Fibroblast of skin of right quadriceps (primary cell): ENCODE results near the gene MYOZ3.

Source experiments
- DNase-seq: peaks from one replicate; pipeline ENCODE4 v3.0.0-alpha.2; 2013

The MYOZ3 gene

DNA sequence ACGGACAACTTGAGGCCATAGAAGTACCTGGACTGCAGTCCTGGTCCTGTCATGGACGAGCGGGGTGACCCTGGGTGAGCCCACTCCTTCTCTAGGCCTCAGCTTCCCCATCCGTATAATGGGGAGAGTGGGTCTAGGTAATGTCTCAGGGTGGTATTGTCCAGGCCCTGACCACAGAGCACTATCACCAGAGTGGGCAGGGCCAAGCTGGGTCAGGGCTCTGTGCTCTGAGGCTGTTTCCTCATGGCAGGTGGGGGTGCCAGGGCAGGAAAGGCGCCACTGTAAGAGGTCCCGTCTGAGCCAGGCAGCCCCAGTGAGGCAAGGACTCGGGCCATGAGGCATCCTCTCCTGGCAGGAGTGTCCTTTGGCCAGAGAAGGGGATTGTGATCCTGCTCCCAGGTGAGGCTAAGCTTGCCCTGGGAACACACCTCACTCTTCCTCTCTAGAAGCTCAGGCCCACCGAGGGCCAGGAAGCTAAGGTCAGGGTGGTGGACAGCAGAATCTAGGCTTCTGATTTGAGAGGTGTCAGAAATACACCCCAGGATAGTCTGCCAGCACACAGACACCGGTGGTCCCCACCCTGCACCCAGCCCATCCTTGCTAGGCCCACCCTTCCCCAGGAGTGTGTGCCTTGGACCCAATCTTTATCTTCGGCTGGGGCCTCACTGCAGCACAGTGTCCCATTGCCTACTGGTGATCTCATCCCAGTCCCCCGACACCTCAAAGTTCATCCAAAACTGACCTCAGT lies 1.5 kb upstream of the MYOZ3 start:
- DNase-seq = no peak

DNA sequence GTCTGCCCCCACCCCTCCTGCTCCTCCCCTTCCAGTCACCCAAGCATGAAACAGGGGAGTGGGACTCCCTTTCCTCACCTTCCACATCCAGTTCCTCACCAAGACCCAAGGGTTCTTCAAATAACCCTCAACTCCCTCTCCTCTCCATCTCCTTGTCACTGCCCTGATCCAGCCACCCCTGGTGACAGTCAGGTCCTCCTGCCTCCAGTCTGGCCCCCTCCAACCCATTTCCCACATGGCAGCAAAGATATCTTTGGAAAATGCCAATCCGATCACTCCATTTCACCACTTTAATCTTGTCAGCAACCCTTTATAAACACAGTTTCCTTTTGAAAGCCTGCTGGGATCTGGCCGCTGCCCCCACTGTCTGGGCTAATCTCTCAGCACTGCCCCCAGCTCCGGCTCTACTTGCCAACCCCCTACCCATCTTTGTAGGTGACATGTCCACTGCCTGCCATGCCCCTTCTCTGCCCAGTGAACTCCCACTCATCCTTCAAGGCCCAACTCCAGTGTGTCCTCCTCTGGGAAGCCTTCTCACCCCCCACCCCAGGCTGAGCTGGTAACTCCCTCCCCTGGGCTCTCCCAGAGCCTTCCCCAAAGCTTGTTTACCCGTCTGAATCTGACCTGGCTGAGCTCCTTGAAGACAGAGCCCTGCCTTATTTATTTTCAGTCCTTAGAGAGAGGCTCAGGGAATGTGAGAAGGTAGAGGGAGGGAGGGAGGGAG lies 781 bp upstream of the MYOZ3 start:
- DNase-seq = no peak

DNA sequence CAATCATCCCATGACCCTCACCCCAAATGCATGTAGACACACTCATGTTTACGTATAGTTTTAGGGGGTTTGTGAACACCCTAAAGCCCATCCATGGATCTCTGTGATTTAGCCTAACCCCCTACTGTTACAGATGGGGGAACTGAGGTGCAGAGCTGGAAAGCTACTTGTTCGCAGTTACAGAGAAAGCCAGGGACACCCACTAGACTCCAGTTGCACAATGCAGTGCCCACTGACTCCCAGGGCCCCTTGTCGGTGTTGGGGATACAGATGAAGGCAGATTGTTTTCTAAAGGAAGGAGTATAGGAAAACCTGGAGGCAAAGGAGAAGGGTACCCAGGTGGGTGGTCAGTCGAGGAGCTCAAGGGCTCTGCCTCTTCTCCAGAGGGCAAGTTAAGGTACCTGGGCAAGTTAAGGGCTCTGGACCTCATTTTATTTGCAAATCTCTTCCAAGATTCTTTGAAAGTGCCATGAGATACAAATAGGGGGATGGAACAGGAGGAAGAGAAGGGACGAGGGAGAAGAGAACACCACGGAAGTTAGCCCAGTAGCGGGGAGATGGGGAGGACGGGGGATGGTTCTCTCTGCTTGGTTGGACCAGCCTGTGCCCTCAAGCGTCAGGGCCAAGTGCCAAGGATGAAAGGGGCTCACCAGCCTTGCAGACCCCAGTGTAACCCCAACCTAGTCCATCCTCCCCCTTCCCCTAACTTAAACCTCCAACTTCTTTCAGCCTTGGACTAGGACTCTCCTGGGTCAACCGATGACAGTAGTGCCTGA lies 958 bp downstream of the MYOZ3 start:
- no peak for DNase-seq

DNA sequence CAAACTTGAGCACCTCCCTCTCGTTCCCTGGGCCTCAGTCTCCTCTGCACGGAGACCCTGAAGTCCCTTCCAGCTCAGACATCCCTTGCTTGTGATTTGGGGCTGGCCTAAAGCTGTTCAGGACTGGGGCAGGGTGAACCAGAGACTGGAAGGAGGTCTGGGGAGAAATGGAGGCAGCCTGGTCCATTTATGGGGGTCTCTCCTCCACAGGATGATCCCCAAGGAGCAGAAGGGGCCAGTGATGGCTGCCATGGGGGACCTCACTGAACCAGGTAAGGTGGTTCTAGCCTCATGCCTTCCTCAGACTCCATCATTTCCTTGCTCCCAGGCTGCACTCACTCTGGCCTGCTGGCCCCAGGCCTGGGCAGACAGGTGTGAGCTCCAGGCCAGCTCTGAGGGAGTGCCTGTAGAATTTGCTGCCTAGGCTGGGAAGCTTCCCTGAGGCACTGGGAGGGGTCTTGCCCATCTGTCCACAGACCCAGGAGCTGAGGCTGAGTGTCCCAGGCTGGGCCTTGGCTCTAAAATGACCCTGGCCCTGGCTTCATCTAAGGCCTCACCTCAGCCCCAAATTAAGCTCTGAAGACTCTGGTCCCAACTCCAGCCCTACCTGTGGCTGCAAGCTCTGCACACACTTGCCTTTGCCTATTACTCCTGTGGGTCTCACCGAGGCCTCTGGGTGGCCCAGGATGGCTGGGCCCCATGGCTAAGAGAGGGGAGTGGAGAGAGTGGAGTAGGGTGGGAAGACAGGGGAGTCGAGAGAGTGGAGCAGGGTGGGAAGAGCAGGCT lies 1.9 kb downstream of the MYOZ3 start:
- DNase-seq = no peak

DNA sequence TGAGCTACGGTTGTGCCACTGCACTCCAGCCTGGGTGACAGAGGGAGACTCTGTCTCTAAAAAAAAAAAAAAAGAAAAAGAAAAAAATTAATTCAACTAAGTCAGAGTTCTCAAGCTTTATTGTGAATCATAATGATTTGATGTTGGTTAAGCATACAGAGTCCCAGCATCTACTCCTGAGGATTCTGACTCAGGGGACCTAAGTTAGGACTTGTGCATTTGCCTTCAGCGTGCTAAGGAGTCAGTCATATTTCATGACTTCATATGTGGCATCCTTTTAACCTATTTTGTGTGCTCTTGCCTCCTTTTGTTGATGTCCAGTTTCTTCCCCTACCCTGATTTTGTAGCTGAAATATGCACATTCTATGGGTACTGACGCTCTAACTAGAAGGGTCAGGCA lies 2.9 kb downstream of the MYOZ3 start:
- DNase-seq = no peak

DNA sequence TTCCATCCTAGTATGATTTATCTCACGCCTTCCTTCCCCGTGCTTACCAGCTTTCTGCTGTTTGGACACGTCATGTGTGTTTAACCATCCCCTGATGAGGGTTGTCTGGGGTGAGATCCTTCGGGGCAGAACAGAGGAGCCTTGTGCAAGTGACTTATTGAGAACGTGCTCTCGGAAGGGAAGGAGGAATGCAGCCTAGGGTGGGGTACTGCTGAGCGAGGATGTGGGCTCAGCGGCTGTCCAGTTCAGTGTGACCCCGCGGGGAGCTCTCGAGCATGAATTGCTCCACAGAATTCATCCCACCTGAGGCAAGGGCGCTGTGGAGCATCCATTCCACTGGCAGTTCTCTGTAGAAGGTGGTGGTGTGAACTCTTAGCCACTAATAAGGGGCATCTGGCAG lies 4.0 kb downstream of the MYOZ3 start:
- peak; percentile 65 for DNase-seq

DNA sequence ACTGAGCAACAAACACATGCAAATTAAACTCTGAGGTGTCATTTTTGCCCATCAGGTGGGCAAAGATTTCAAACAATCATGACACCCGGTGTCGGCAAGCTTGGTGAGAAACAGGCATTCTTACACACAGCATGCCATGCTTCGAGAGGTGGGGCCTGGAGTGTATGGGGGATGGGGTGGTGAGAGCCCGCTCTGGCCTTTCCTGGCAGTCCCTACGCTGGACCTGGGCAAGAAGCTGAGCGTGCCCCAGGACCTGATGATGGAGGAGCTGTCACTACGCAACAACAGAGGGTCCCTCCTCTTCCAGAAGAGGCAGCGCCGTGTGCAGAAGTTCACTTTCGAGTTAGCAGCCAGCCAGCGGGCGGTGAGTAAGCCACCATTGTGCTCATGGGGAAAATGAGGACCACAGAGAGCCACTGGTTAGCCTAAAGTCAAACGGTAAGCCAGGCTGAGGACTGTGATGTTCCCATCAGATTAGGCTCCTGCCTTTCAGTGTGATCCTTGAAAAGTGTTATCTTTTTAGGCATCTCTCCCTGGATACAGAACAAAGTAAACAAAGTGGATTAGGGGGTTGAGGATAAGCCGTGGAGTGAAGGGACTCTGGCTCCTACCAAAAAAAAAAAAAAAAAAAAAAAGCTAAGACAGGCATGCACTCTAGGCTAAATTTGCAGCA lies 9.4 kb downstream of the MYOZ3 start:
- DNase-seq = no peak

DNA sequence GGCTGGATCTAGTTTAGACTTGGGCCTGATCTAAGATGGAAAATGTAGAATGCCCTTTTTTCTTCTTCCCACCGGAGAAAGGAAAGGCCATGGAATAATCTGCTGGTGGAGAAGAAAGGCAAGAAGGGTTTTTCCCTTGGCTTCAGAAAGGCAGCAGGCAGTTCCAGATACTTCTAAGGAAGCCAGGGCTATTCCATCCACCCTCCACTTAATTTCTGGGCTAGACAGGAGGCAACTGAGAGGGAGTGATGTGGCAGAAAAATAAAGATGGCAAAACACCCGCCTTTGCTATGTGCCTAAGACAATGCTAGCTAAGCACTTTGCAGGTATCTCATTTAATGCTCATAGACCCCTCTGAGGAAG lies 9.9 kb downstream of the MYOZ3 start:
- DNase-seq = no peak

DNA sequence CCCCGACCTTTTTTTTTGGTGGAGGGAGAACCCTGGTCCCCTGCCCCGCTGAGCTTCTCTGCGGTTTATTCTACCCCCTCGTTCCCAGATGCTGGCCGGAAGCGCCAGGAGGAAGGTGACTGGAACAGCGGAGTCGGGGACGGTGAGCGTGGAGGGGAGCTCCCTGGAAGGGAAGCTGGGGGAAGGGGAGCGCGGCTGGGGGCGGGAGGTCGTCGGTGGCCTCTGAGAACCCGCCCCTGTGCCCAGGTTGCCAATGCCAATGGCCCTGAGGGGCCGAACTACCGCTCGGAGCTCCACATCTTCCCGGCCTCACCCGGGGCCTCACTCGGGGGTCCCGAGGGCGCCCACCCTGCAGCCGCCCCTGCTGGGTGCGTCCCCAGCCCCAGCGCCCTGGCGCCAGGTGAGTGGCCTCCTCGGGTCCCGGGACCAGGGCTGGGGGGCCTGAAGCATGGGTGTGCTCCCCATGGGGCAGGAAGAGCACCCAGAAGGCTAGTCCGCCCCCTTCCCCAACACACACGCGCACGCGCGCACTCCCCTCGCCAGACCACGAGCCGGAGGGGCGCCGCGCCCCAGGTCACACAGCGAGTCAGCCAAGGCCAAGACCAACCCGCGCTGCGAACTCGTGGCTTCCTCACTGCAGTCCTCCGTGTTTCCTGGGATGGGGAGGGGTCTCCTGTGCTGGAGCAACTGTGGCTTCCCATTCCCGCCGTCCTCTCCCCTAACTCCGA lies 10.6 kb downstream of the MYOZ3 start:
- DNase-seq = no peak

DNA sequence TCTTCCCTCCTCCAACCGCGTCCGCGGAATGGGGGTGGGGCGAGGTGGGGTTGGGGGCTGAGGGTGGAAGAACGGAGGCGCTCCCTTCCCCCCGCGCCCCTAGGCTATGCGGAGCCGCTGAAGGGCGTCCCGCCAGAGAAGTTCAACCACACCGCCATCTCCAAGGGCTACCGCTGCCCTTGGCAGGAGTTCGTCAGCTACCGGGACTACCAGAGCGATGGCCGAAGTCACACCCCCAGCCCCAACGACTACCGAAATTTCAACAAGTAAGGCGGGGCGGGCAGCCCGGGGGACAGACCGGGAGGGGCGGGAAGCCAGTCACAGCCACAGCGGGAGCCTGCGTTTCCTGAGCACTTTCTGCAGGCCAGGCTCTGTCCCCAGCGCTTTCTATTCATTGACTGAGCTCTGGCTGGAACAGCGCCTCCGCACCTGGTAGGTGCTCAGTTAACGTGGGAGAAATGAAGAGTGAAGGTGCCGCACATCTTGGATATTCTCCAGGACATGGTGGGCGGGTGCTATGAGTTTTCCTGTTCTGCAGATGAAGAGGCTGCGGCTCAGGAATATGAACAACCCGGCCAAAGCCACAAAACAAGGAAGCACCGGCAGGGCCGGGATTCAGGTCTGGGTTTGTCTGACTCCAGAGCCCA lies 11.3 kb downstream of the MYOZ3 start:
- DNase-seq = peak; percentile 35

DNA sequence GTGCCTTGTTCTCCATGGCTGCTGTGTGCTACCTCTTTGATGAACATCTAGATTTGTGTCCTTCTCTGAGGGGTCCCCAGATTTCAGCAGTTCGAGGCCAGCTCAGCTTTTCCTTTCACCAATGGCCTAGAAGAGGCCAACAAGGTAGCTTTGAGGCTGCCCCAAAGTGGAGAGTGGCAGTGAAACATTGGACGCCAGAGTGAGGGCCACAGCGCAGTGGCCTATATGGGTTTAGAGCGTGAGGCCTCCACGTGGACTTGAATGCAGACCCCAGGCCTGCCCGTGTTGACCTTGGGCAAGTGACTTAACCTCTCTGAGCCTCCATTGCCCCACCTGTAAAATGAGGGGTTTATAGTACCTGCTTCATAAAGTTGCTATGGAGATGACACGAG lies 11.8 kb downstream of the MYOZ3 start:
- DNase-seq = no peak

DNA sequence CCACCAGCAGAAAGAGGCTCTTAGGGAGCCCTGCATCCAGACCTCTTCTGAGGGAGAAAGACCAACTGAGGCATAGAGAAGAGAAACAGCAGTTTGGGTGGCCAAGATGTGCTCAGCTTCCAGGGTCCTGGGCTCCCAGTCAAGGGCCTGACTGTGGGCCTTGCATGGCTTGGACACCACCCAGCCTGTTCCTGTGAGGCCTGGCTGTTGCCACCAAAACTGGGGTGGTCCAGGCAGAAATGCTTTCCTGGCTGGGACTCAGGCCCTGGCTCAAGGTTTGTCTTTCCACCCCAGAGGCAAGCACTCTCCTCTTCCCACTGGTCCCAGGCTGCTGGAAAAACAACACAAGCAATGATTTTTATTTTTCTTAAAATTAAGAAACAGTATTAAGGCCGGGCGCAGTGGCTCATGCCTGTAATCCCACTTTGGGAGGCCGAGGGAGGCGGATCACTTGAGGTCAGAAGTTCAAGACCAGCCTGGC lies 13.3 kb downstream of the MYOZ3 start:
- DNase-seq = no peak

DNA sequence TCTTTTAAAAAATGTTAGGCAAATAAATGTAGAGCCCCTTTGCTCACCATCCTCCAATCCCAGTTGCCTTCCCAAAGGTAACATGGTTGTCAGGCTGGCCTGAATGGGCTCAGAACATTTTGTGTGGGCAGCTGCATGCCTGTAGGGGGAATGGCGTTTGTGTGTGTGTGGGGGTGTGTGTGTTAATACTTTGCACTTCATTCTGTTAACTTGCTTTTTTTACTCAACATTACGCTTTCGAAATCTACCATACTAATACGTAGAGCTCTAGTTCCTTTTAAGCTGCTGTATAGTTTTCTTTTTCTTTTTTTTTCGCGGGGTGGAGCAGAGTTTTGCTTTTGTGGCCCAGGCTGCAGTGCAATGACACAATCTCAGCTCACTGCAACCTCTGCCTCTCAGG lies 14.0 kb downstream of the MYOZ3 start:
- DNase-seq = no peak

DNA sequence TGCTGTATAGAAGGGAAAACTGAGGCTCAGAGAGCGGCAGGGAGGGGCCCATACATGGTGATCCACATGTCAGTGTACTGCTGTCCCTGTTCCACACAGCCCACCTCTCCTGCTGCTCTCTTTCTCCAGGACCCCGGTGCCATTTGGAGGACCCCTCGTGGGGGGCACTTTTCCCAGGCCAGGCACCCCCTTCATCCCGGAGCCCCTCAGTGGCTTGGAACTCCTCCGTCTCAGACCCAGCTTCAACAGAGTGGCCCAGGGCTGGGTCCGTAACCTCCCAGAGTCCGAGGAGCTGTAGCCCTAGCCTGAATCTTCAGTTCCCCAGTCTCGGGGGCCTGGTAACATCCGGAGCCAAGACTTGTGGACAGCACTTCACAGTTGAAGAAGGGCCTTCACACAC lies 15.5 kb downstream of the MYOZ3 start:
- DNase-seq = no peak

DNA sequence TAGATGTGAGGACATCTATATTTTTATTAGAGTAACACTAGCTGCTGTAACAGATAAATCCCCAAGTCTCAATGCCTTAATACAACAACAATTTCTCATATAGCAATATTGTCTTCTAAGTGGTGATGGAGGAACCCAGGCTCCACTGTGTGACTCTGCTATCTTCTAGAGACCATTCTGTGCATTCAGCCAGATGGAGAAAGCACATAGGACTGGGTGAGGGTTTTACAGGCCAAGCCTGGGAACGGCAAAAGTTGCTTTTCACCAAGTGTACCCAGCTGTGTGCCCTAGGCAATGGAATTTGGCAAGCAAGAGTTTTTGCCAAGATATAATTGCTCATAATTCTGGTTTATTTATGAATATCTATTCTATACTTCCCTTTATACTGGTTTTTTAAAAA lies 28.1 kb downstream of the MYOZ3 start:
- no peak for DNase-seq

DNA sequence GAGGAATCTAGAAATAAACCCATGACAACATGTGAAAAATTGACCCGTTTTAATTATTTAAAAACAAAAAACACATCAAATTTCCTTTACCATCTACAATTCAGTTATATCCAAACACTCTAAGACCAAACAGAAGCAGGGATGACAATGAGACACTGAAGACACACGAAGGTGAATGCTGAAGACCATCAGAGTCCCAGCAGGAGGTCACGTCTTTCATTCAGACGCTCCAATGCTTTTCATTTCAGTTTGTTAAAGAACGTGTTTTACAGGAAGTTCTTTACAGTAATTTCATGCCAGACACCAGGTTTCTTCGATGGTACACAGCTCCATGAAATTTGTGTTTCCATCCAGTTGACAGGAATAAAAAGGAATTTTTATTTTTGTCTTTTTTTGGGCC lies 29.7 kb downstream of the MYOZ3 start:
- no peak for DNase-seq

DNA sequence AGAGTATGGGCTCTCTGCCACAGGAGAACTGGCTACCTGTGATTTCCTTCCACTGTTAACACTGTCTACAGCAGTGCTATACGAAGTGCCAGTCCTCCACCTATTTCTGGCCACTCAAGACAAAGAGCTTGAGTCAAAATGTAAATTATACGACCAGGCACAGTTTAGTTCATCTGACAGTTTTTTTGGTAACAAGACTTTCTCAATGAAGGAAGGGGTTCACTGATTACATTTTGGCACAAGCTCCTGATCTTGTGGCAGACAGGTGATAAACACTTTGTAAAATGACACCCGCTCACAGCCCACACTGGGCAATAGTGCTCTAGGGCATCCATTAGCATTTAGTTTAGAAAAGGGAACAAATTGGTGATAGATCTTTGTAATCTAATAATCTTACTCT lies 31.2 kb downstream of the MYOZ3 start:
- DNase-seq = no peak

DNA sequence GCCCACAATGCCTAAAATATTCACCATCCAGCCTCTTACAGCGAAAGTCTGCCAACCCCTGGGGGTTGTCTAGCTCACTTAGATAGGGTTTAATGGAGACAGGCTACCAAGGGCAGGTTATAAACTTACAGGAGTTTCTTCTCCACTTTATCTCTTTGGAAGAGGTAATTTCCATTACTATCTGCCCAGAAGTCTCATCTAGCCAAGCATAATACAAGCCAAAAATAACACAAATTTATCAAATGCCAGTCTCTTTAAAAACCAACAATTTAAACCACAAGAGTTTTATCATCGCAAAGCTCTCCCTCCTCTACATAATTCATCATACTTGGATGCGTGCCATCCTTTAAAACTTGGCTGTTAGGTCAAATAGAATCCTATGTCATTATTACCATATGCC lies 33.6 kb downstream of the MYOZ3 start:
- DNase-seq = peak; percentile 56

DNA sequence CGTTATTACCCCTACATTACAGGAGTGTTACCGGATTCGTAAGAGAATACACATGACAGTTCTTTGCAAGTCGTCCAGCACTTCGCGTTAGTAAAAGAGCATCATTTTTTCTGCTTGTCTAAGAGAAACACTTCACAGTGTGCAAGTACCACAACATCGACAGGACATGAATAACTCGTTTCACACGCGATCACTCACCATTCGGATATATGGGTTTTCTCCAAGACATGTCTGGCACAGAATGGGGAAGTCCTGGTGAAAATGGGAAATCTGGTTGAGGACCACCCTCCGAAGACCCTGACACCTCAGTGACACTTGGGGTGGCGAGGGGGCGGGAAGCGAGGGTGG lies 39.2 kb downstream of the MYOZ3 start:
- DNase-seq = peak; percentile 5

DNA sequence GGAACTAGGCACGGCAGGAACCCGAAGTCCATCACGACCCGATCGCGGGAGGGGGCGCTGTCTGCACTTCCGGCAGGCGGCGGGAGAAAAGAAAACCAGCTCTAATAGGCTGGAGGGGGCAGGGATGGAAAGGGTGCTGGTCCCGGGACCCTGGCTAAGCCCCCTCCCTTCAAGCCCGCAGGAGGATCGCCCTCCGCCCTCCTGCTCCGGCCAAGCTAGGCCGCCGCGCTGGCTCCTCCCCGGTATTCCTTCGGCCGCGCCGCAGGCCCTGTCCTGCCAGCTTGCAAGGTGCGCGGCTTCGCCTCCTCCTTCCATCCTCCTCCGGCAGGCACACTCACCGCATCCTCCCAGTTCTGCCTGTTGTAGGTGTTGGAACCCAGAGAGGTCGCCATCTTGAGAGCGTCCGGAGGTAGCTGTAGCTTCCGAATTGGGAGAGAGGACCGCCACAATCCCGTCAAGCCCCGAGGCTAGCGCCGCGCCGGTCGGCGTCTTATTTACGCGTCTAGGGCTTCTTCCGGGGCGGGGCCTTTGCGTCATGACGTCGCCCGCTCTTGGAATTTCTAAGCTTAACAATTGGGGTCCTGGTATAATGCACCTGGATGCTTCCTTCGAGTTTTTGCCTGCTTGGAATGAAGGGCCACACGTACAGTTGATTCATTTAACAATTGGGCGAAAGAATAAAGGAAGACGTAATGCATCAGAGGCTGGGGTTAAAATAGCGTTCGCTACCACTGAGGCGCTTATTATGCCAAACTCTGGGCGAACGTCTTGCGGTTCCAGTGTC lies 39.7 kb downstream of the MYOZ3 start, which contains the start of gene RBM22:
RBM22 (minus strand) TSS at position 469 of the 784 bp plus-strand sequence; CDS start at position 392, 77 bp downstream.
- DNase-seq = peak; percentile 87
